Heart left ventricle (tissue), 16 donors: ENCODE results near the gene DMGDH. TPM values are rescaled to one million over a fixed set of nuclear protein-coding genes. Genes with fewer than 3 reads are reported as not detected.

Source experiments
- ATAC-seq, 4 donors: fragments of 200-7000 bp; cut with Tn5 transposase; one replicate each; pipeline ENCODE4 v1.9.1; 2020 to 2022; ENCODE audit warnings: moderate library complexity in 4 of 4, mild to moderate bottlenecking in 3 of 4, moderate number of reproducible peaks in 1 of 4
- DNase-seq, 5 donors: peaks; one replicate each; pipeline ENCODE4 v3.0.0-alpha.2; 2020
- H3K27ac ChIP-seq, 12 donors: fragments of 200-600 bp; sonication (generic) in 4 of 12; one replicate each; pipeline versions ENCODE4 v1.5.0 to v1.8.0; 2016 to 2022; ENCODE audit warnings: mild to moderate bottlenecking in 2 of 12
- H3K27me3 ChIP-seq, 9 donors: fragments of 200-600 bp; sonication (generic) in 2 of 9; one replicate each; pipeline versions ENCODE4 v1.5.1 to v1.8.0; 2016 to 2022; ENCODE audit warnings: mild to moderate bottlenecking in 3 of 9
- H3K36me3 ChIP-seq, 9 donors: fragments of 200-600 bp; sonication (generic) in 2 of 9; one replicate each; pipeline versions ENCODE4 v1.5.0 to v1.8.0; 2018 to 2022; ENCODE audit warnings: mild to moderate bottlenecking in 2 of 9
- H3K4me1 ChIP-seq, 12 donors: fragments of 200-600 bp; sonication (generic) in 4 of 12; one replicate each; pipeline versions ENCODE4 v1.5.0 to v1.8.0; 2016 to 2022; ENCODE audit warnings: mild to moderate bottlenecking in 3 of 12
- H3K4me3 ChIP-seq, 12 donors: fragments of 200-600 bp; sonication (generic) in 4 of 12; one replicate each; pipeline versions ENCODE4 v1.5.0 to v1.8.0; 2017 to 2022; ENCODE audit warnings: mild to moderate bottlenecking in 9 of 12, moderate library complexity in 4 of 12
- H3K9me3 ChIP-seq, 12 donors: fragments of 200-600 bp; sonication (generic) in 4 of 12; one replicate each; pipeline versions ENCODE4 v1.5.0 to v1.8.0; 2016 to 2022; ENCODE audit warnings: mild to moderate bottlenecking in 1 of 12
- POLR2A ChIP-seq, 2 donors: fragments of 450-650 bp; IDR thresholded peaks; one replicate each; pipeline ENCODE4 v1.6.1; 2017; ENCODE audit warnings: antibody characterized with exemption in 2 of 2, mild to moderate bottlenecking in 2 of 2, moderate library complexity in 2 of 2
- whole genome bisulfite sequencing, 4 donors: extraction: QIAGEN DNeasy Blood & Tissue Kit in 2 of 4; methylation state at CpG; one replicate each; pipeline versions ENCODE4 v1.1.5 to v1.1.7; 2013 to 2018; 5-methylcytosine and 5-hydroxymethylcytosine counted together
- intact Hi-C, 10 donors: fragments of 100-400 bp; cut with DNase I; formaldehyde crosslinking; loops; one replicate each; pipeline versions ENCODE4 v1.11.1 to v1.14.2; 2022
- polyA plus RNA-seq, 2 donors: library from polyadenylated mRNA; stranded (reverse); fragments of 200-250 nt; gene quantifications; one replicate each; pipeline ENCODE4 v1.2.3, GENCODE V29; 2013
- total RNA-seq, 9 donors: library from RNA; depleted of rRNA in 2 of 9; stranded (reverse); fragments of >200 nt in 2 of 9; fragmentation: NEBNext Ultra II Directional in 3 of 9; extraction: Animal tissue kit (Norgen Biotek cat#: 25700) in 3 of 9; gene quantifications; one replicate each; pipeline versions ENCODE4 v1.1.0 to v1.2.4, GENCODE V29; 2016 to 2023
- TF ChIP-seq, protein P1 (sequence below), 12 donors: fragments of 200-600 bp; sonication (generic) in 4 of 12; IDR thresholded peaks; one replicate each; pipeline versions ENCODE4 v1.5.0 to v1.8.0; 2018 to 2022; ENCODE audit warnings: antibody characterized with exemption in 12 of 12, mild to moderate bottlenecking in 5 of 12
- donor health status: ischemic (EF 13 %, LVEDD 7.1; RV severe dilation, severe dysfunction).
- donor health status: healthy with polysubstance abuse.
- donor health status: DM: no; HTN: yes; CAD: no.
- donor health status: DM: no; HTN: no; CAD: no.
- donor health status: ischemic (EF 25% LVEDD 6.9; RV normal size, moderate dysfunction).
- donor health status: ischemic (EF 25% LVEDD 5.7; RV mildly dilated, moderate dysfunction).
- donor health status: healthy.
- donor health status: DM: yes; HTN: yes; CAD: no.
- donor health status: ischemic (EF 35%, LVEDD 5.7; RV mildly dilated, moderate dysfunction).
- donor health status: nonischemic (EF 11% LVEDD 7.7; RV severe dilation, severe dysfunction).
- donor health status: DM: yes; HTN: yes; CAD: no.
- donor health status: PGD.
- donor health status: ischemic (EF 29% LVEDD 5.4; RV normal size, mild dysfunction).
- donor health status: nonischemic (EF 23%, LVEDD 6.1; RV moderate dilation, normal function).

The DMGDH gene
- total and polyA plus RNA-seq, 11 donors = 0.25 to 3.2 (median 2.2) TPM

DNA sequence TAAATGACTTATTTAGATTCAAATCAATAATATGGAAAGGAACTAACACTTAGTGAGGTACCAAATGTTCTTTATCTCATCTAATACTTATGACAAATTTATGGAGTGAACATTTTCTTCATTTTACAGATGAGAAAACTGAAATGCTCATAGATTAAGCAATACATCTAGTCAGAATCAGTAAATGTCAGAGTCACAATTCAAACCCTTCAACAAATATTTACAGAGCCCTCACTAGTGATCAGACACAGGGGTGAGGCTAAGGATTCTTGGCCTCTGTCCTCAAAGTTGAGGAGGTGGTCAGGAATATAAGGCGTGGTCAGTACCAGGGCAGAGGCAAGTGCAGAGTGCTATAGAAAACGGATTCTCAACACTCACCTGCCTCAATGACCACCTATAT, 54.8 kb downstream of the DMGDH start:
- no peak overlapping the region for H3K27ac ChIP-seq
- intact Hi-C loops = no loop called here
- ATAC-seq (no peak), DNase-seq (no peak)
- H3K36me3 ChIP-seq = no peaks in the 10 kb centered on the region
- peaks cover 0 to 14% (median 0%) of the 10 kb centered on the region in 12 donors for H3K9me3 ChIP-seq
- no peak overlapping the region for H3K4me3 ChIP-seq
- WGBS, 4 donors = 86 to 95% (median 90%) methylated on average over 2 of the region's 2 CpGs
- H3K4me1 ChIP-seq = no peaks in the 10 kb centered on the region
- TF ChIP-seq POLR2A (IDR thresholded peaks at IDR 0.05) = no peak
- TF ChIP-seq, protein P1, sequence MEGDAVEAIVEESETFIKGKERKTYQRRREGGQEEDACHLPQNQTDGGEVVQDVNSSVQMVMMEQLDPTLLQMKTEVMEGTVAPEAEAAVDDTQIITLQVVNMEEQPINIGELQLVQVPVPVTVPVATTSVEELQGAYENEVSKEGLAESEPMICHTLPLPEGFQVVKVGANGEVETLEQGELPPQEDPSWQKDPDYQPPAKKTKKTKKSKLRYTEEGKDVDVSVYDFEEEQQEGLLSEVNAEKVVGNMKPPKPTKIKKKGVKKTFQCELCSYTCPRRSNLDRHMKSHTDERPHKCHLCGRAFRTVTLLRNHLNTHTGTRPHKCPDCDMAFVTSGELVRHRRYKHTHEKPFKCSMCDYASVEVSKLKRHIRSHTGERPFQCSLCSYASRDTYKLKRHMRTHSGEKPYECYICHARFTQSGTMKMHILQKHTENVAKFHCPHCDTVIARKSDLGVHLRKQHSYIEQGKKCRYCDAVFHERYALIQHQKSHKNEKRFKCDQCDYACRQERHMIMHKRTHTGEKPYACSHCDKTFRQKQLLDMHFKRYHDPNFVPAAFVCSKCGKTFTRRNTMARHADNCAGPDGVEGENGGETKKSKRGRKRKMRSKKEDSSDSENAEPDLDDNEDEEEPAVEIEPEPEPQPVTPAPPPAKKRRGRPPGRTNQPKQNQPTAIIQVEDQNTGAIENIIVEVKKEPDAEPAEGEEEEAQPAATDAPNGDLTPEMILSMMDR (IDR thresholded peaks at IDR 0.05) = no peak
- no peaks in the 10 kb centered on the region for H3K27me3 ChIP-seq

DNA sequence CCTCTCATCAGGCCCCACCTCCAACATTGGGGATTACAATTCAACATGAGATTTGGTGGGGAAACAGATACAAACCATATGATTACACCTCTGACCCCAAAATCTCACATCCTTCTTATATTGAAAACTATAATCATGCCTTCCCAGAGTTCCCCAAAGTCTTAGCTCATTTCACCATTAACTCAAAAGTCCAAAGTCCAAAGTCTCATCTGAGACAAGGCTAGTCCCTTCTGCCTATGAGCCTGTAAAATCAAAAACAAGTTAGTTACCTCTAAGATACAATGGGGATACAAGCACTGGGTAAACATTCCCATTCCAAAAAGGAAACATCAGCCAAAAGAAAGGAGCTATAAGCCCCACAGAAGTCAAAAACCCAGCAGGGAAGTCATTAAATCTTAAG, 57.6 kb downstream of the DMGDH start:
- Histone ChIP-seq H3K27ac (no peak overlapping the region), H3K36me3 (no peaks in the 10 kb centered on the region), H3K4me1 (no peaks in the 10 kb centered on the region), H3K9me3 (peaks cover 0 to 14% (median 0%) of the 10 kb centered on the region in 12 donors), H3K27me3 (no peaks in the 10 kb centered on the region), H3K4me3 (no peak overlapping the region)
- no peak for DNase-seq
- intact Hi-C loops = no loop called here
- ATAC-seq = no peak
- no peak for TF ChIP-seq POLR2A (IDR thresholded peaks at IDR 0.05)
- TF ChIP-seq, protein P1 (IDR thresholded peaks at IDR 0.05) = no peak

DNA sequence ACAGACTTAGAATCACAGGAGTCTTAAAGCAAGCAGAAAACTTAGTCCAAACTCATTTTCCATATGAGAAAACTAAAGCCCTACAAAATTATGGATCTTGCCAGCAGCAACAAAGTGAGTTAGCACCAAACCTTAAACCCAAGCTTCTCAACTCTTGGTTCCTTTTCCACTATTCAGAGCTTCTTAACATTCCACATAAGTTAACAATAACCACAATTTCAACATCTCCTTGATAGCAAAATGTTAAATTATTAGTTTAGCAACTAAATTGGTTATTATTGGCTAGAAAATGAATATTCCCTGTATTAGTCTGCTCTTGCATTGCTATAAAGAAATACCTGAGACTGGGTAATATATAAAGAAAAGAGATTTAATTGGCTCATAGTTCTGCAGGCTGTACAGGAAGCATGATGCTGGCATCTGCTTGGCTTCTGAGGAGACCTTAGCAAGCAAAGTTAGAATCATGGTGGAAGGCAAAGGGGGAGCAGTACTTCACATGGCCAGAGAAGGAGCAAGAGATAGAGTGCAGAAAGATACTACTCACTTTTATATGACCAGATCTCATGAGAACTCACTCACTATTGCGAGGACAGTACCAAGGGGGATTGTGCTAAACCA, 58.1 kb downstream of the DMGDH start:
- intact Hi-C loops = no loop called here
- no peak overlapping the region for H3K4me3 ChIP-seq
- H3K4me1 ChIP-seq = no peaks in the 10 kb centered on the region
- peaks cover 0 to 14% (median 0%) of the 10 kb centered on the region in 12 donors for H3K9me3 ChIP-seq
- TF ChIP-seq, protein P1 (IDR thresholded peaks at IDR 0.05) = no peak
- TF ChIP-seq POLR2A (IDR thresholded peaks at IDR 0.05) = no peak
- H3K27ac ChIP-seq = no peak overlapping the region
- WGBS, 4 donors = 89 to 100% (median 97%) methylated on average over 1 of the region's 1 CpG
- H3K36me3 ChIP-seq = no peaks in the 10 kb centered on the region
- no peak for ATAC-seq
- DNase-seq = no peak
- H3K27me3 ChIP-seq = no peaks in the 10 kb centered on the region

DNA sequence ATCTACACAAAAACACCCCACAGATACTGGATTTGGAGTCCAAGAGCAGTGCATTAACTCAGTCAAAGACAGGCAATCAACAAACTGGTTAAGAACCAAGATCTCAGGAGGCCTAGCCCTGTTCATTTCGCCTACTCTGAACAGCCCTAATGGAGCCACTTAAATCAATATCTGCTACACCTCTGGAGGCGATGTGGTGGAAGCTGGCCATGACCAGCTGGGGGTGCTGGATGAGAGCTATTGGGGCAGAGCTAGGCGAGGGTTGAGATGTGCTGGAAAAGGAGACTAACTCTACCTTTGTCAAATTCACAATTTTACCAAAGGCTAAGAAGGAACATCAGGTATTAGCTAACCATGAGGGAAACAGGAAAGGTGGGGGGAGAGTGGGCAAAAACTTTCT, 61.1 kb downstream of the DMGDH start:
- no peaks in the 10 kb centered on the region for H3K4me1 ChIP-seq
- no peak for TF ChIP-seq POLR2A (IDR thresholded peaks at IDR 0.05)
- TF ChIP-seq, protein P1 (IDR thresholded peaks at IDR 0.05) = no peak
- no peak overlapping the region for H3K4me3 ChIP-seq
- intact Hi-C loops = no loop called here
- WGBS, 4 donors = 55 to 97% (median 80%) methylated on average over 3 of the region's 3 CpGs
- H3K9me3 ChIP-seq = peaks cover 0 to 12% (median 0%) of the 10 kb centered on the region in 12 donors
- ATAC-seq = no peak
- no peaks in the 10 kb centered on the region for H3K36me3 ChIP-seq
- H3K27ac ChIP-seq = no peak overlapping the region
- DNase-seq = no peak
- H3K27me3 ChIP-seq = no peaks in the 10 kb centered on the region
